BE2C (cell line): ENCODE measurements around the gene GLIS1.

Source experiments
- DNase-seq: peaks from one replicate; pipeline ENCODE4 v3.0.0-alpha.2; 2020
- H3K27me3 ChIP-seq: fragments of 250-450 bp; sonication (Bioruptor Pico); 2 replicates; pipeline ENCODE4 v1.5.1; 2020; ENCODE audit warnings: mild to moderate bottlenecking
- H3K36me3 ChIP-seq: fragments of 250-450 bp; sonication (Bioruptor Pico); 2 replicates; pipeline ENCODE4 v1.5.1; 2020; ENCODE audit warnings: mild to moderate bottlenecking
- H3K4me1 ChIP-seq: fragments of 250-450 bp; sonication (Bioruptor Pico); 2 replicates; pipeline ENCODE4 v1.5.1; 2020
- H3K4me3 ChIP-seq: 2 replicates; pipeline ENCODE4 v1.5.1; 2011; ENCODE audit warnings: low read depth, low read length
- H3K9me3 ChIP-seq: fragments of 250-450 bp; sonication (Bioruptor Pico); 2 replicates; pipeline ENCODE4 v1.5.1; 2020
- TF ChIP-seq, protein P1 (sequence below): IDR thresholded peaks from 2 replicates; pipeline ENCODE4 v1.5.1; 2012; ENCODE audit warnings: mild to moderate bottlenecking, low read depth, low read length

GLIS1 gene

DNA sequence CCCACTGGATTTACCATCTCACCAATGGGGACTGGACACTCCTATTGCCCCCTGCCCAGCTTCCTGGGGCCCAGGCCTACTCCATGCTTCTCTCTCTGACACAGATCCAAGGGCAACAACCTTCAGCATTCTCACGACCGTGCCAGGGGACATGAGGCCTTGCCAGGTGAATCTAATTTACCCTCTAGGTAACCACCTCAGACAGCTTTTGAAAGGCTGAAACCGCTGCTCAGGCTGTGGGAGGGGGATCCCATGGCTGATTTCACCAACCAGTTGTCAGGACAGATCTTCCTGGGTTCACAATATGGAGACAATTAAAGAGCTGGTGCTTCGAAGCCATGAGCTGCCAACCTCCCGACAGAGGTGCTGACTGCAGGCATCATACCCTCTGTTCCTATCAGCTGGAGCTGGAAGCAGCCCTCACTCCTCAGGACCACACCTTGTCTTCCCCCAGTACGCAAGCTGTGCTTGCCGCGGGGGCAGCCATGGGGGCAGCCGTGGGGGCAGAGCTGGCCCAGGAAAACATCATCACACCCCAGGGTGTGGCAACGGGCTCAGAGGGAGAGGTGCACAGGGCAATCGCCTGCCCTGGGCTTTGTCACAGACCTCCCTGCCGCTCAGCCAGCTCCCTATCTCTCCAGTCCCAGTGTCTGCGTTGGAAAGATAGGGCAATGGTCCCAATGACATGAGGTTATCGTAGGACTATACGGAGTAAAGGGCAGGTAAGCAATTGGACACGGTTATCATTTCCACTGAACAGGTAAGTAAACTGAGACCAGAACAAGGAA lies 159.5 kb downstream of the GLIS1 start:
- Histone ChIP-seq H3K4me3 (no peak overlapping the region), H3K27me3 (no peaks in the 10 kb centered on the region), H3K9me3 (no peaks in the 10 kb centered on the region), H3K4me1 (peaks cover 6% of the 10 kb centered on the region; the same call in 1 of the 2 replicates), H3K36me3 (no peaks in the 10 kb centered on the region)
- no peak for DNase-seq
- TF ChIP-seq, protein P1, sequence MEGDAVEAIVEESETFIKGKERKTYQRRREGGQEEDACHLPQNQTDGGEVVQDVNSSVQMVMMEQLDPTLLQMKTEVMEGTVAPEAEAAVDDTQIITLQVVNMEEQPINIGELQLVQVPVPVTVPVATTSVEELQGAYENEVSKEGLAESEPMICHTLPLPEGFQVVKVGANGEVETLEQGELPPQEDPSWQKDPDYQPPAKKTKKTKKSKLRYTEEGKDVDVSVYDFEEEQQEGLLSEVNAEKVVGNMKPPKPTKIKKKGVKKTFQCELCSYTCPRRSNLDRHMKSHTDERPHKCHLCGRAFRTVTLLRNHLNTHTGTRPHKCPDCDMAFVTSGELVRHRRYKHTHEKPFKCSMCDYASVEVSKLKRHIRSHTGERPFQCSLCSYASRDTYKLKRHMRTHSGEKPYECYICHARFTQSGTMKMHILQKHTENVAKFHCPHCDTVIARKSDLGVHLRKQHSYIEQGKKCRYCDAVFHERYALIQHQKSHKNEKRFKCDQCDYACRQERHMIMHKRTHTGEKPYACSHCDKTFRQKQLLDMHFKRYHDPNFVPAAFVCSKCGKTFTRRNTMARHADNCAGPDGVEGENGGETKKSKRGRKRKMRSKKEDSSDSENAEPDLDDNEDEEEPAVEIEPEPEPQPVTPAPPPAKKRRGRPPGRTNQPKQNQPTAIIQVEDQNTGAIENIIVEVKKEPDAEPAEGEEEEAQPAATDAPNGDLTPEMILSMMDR: no peak

DNA sequence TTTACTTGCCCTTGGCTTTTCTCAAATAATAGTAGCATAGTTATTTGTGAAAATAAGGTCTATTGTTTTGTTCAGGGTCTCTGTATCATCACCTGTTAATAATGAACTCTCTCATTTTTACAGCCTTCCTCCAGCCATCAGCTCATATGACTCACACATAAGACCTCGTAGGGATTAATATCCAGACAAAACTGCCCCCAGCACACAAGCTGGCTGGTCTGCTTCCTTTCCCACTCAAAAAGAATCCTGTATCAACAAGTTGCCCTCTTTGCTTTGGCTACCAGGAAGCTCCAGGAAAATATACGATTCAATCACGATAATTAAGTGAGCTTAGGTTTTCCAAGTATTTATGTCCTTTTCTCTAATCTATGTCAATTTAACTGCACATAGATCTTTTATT lies 160.6 kb downstream of the GLIS1 start:
- no peaks in the 10 kb centered on the region for H3K36me3 ChIP-seq
- H3K9me3 ChIP-seq: no peaks in the 10 kb centered on the region
- no peak for DNase-seq
- H3K27me3 ChIP-seq: no peaks in the 10 kb centered on the region
- TF ChIP-seq, protein P1: no peak
- H3K4me3 ChIP-seq: no peak overlapping the region
- peaks cover 6% of the 10 kb centered on the region; the same call in 1 of the 2 replicates for H3K4me1 ChIP-seq

- no peak for DNase-seq
- Histone ChIP-seq H3K9me3 (no peaks in the 10 kb centered on the region), H3K36me3 (no peaks in the 10 kb centered on the region), H3K4me1 (peaks cover 10% of the 10 kb centered on the region), H3K4me3 (no peak overlapping the region), H3K27me3 (no peaks in the 10 kb centered on the region)
- TF ChIP-seq, protein P1: no peak
Measured at GRCh38 chr1:53577761-53578100, 161.2 kb downstream of the GLIS1 start.

- peaks cover 12% of the 10 kb centered on the region for H3K4me1 ChIP-seq
- DNase-seq: no peak
- H3K36me3 ChIP-seq: no peaks in the 10 kb centered on the region
- H3K9me3 ChIP-seq: no peaks in the 10 kb centered on the region
- no peaks in the 10 kb centered on the region for H3K27me3 ChIP-seq
- TF ChIP-seq, protein P1: no peak
- no peak overlapping the region for H3K4me3 ChIP-seq
Measured at GRCh38 chr1:53576866-53577760, 161.9 kb downstream of the GLIS1 start.

GRCh38 chr1:53576381-53576801 lies 162.6 kb downstream of the GLIS1 start:
- H3K4me3 ChIP-seq: no peak overlapping the region
- DNase-seq: peak; percentile 26
- TF ChIP-seq, protein P1: no peak
- no peaks in the 10 kb centered on the region for H3K27me3 ChIP-seq
- H3K4me1 ChIP-seq: peaks cover 12% of the 10 kb centered on the region
- no peaks in the 10 kb centered on the region for H3K36me3 ChIP-seq
- no peaks in the 10 kb centered on the region for H3K9me3 ChIP-seq

- no peak for DNase-seq
- TF ChIP-seq, protein P1: no peak
- no peaks in the 10 kb centered on the region for H3K27me3 ChIP-seq
- no peaks in the 10 kb centered on the region for H3K36me3 ChIP-seq
- no peak overlapping the region for H3K4me3 ChIP-seq
- H3K9me3 ChIP-seq: no peaks in the 10 kb centered on the region
- peaks cover 12% of the 10 kb centered on the region for H3K4me1 ChIP-seq
Measured at GRCh38 chr1:53575955-53576320, 163.0 kb downstream of the GLIS1 start.
